M059J (cell line): ENCODE measurements around the gene NPPB. TPM values are rescaled to one million over a fixed set of nuclear protein-coding genes. Genes with fewer than 3 reads are reported as not detected.

ENCODE experiments used
- DNase-seq: peaks from one replicate; pipeline ENCODE4 v3.0.0-alpha.2; 2012; ENCODE audit warnings: low read depth
- total RNA-seq: library from RNA; depleted of rRNA; stranded (reverse); fragments of >200 nt; shearing (Covaris generic); gene quantifications from 2 replicates; pipeline ENCODE4 v1.2.3, GENCODE V29; 2014

NPPB gene
- total RNA-seq, 1 experiment from 2014 or later: 20.0 TPM

DNA sequence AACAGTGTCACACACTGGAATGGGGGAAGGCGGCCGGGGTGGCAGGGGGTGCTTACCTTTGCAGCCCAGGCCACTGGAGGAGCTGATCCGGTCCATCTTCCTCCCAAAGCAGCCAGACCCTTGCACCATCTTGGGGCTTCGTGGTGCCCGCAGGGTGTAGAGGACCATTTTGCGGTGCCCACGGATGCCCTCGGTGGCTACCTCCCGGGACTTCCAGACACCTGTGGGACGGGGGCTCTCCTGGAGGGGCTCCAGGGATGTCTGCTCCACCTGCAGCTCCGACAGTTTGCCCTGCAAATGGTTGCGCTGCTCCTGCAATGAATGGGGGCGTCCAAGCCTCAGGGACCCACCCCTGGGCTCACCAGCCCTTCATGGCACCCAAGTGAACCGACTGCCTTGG is 587 bp downstream of the NPPB start:
- no peak for DNase-seq

GRCh38 chr1:11857164-11857851 is 1.4 kb downstream of the NPPB start:
- DNase-seq: no peak

- DNase-seq: no peak
These were observed 2.0 kb downstream of the NPPB start for GRCh38 chr1:11856698-11857097.

GRCh38 chr1:11855430-11855829 is 3.3 kb downstream of the NPPB start:
- DNase-seq: no peak

DNA sequence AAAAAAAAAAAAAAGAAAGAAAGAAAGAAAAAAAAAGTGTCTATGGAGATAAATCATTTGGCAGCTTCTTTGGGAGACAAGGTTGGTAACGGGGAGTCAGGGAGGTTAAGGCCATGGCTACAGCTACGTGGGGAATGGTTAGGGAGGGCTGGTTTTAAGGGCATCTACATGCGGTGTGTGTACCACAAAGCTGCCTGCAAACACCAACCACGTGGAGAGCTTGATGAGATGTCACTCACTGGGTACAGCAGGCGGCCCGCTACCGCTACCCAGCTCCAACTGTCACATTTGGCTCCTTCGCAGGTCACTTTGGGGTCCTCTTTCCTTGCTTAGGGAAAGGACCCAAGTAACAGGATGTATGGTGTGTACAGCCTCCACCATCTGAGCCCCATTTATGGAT is 4.2 kb downstream of the NPPB start:
- DNase-seq: no peak

- no peak for DNase-seq
These were observed 7.6 kb downstream of the NPPB start for GRCh38 chr1:11851180-11851579.

DNA sequence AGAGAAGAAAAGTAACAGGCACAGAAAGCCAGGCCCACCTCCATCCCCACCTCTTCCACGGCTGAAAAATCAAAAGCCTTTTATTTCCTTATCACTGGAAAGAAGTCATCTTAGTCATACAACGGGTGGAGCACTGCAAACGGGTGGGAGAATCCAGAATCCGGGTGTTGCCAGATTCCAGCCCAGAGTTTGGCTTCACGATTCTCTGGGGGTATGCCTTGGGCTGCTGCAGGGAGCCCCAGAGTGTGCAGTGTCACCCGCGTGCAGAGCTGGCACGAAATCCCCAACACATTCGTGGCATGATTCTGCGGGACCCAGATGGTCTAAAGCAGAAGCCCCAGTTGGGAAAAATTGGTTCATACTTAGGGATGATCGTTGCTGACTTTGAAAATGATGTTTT is 8.6 kb downstream of the NPPB start:
- DNase-seq: no peak

GRCh38 chr1:11848373-11848700 is 10.4 kb downstream of the NPPB start:
- DNase-seq: no peak

GRCh38 chr1:11847667-11848372 is 10.9 kb downstream of the NPPB start, which contains the start of gene NPPA:
NPPA (minus strand) TSS chr1:11847783; CDS start chr1:11847684, 99 bp downstream.
- DNase-seq: no peak

GRCh38 chr1:11845641-11846335 is 13.0 kb downstream of the NPPB start:
- DNase-seq: peak; percentile 30

DNA sequence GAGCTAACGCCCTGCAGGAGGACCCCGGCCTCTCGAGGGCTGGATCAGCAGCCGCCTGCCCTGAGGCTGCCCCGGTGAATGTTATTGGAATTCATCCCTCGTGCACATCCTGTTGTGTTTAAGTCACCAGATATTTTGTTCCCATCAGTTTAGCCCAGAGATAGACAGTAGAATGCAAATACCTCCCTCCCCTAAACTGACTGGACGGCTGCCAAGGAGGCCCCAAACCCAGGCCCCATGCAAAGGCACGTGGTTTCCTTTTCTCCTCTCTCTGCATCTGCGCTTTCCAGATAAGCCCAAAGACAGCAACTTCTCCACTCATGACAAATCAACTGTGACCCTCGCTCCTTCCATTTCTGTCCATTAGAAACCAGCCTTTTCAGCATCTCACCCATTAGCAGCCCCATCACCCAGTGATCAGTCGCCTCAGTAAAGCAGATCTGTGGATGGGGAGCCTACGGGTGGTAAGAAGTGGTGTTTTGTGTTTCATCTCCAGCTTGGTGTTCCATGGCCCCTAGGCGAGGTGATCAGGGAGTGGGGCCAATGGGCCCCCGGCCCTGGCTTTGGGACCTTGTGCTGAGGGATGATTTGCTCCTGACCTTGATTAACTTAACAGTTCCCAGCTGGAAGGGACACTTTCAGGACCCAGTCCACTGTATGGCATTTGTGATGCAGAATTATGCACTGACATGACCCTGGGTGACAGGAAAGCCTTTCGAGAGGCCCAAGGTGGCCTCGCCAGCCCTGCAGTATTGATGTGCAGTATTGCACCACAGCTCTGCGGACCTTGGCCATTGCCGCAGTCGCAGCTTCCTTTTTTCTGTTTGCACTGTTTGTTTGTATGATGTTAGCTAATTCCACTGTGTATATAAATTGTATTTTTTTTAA is 16.3 kb downstream of the NPPB start:
- no peak for DNase-seq

DNA sequence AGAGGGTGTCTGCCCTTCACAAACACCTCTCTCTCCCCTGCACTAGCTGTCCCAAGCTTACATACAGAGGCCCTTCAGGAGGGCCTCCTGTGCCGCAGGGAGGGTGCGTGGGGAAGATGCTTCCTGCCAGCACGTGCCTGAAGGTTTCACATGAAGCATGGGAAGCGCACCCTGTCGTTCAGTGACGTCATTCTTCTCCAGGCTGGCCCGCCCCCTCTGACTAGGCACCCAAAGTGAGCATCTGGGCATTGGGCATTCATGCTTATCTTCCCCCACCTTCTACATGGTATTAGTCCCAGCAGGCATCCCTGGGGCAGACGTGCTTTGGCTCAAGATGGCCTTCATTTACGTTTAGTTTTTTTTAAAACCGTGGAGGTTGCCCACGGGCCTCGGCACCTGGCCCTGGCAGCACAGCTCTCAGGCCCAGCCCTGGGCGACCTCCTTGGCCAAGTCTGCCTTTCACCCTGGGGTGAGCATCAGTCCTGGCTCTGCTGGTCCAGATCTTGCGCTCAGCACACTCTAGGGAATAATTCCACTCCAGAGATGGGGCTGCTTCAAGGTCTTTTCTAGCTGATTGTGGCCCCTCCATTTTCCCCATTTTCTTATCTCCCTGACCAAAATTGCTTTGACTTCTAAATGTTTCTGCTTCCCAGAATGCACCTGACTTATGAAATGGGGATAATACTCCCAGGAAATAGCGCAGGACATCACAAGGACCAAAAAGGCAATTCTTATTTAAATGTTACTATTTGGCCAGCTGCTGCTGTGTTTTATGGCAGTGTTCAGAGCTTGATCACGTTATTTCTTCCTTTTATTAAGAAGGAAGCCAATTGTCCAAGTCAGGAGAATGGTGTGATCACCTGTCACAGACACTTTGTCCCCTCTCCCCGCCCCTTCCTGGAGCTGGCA is 17.2 kb downstream of the NPPB start:
- DNase-seq: no peak

DNA sequence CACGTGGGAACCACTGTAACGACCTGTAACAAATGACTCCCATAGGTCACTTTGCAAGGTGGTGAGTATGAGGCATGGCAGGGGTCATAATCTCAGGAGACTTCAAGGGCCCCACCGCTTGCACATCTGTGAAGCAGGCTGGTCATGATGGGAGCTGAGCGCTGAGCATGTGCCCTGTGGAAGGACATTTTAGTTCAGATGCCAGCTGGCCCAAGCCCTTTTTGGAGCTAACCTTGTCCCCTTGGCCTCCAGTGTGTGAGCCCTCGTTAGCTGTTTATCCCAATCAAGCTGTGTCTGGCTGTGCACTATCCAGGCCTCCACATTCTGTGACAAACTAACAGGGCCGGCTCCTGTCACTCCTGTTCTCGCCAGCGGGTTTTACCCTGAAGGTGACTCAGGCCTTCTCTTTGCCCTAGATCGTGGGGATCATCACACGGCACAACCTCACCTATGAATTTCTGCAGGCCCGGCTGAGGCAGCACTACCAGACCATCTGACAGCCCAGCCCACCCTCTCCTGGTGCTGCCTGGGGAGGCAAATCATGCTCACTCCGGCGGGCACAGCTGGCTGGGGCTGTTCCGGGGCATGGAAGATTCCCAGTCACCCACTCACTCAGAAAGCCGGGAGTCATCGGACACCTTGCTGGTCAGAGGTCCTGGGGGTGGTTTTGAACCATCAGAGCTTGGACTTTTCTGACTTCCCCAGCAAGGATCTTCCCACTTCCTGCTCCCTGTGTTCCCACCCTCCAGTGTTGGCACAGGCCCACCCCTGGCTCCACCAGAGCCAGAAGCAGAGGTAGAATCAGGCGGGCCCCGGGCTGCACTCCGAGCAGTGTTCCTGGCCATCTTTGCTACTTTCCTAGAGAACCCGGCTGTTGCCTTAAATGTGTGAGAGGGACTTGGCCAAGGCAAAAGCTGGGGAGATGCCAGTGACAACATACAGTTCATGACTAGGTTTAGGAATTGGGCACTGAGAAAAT is 18.7 kb downstream of the NPPB start:
- no peak for DNase-seq

GRCh38 chr1:11838349-11839272 is 20.1 kb downstream of the NPPB start:
- peak; percentile 43 for DNase-seq

- DNase-seq: no peak
These were observed 20.9 kb downstream of the NPPB start for GRCh38 chr1:11837767-11838348.

DNA sequence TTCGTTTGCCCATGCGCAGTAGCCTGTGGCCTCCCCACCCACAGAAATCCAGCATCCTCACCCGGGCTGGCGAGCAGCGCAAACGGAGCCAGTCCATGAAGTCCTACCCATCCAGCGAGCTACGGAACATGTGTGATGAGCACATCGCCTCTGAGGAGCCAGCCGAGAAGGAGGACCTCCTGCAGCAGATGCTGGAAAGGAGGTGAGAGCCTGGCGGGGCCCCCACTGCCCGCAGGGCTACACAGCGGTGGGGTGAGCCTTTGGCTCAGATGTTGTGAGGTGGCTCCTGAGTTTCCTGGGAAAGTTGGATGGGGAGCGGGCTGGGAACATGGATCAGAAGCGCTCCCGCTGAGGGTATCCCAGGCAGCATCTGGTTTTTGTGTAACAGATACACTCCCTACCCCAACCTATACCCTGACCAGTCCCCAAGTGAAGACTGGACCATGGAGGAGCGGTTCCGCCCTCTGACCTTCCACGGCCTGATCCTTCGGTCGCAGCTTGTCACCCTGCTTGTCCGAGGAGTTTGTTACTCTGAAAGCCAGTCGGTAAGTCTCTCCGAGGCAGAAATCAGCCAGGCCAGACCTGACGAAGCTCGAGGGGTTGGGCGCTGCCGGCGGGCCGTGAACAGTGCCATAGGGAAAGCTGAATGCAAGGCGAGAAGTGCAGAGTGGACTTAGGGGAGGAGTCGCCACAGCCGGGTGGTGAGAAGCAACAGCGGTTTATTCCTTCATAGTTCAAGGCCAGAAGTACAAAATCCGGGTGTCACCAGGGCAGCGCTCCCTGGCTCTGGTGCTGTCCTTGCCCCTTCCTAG is 21.6 kb downstream of the NPPB start:
- DNase-seq: no peak
